B cell (primary cell): ENCODE measurements around the gene CACTIN. TPM values are rescaled to one million over a fixed set of nuclear protein-coding genes. Genes with fewer than 3 reads are reported as not detected.
"Not testable (repeated sequence)": the region's sequence is repeated elsewhere in the genome, so short reads cannot be mapped to it uniquely, and the experiment has no call there.

Experiments used
- ATAC-seq: fragments of 200-7000 bp; cut with Tn5 transposase; one replicate; pipeline ENCODE4 v1.10.0; 2021; ENCODE audit warnings: low read depth, mild to moderate bottlenecking, moderate number of reproducible peaks, moderate library complexity
- CTCF ChIA-PET: fragments of 350-600 bp; sonication (Branson Sonifier 250); formaldehyde crosslinking; loops from one replicate; lab custom pipeline; 2021; ENCODE audit warnings: antibody characterized with exemption, inconsistent platforms; lab: Charles Lee
- POLR2A ChIA-PET: fragments of 350-600 bp; sonication (Branson Sonifier 250); formaldehyde crosslinking; loops from one replicate; lab custom pipeline; 2021; ENCODE audit warnings: antibody characterized with exemption; lab: Charles Lee
- DNase-seq: peaks from one replicate; pipeline ENCODE4 v3.0.0; 2013
- H2AFZ ChIP-seq: 2 replicates; pipeline ENCODE4 v1.6.1; 2012; ENCODE audit warnings: mild to moderate bottlenecking, low read depth, low read length; ENCODE audit not compliant: insufficient read depth, poor library complexity, severe bottlenecking
- H3K27ac ChIP-seq, 2 donors: 1 replicate in 1 of 2; 2 replicates in 1 of 2; pipeline ENCODE4 v1.5.1; 2012 to 2013; ENCODE audit warnings: low read length in 2 of 2, mild to moderate bottlenecking in 2 of 2, moderate library complexity in 1 of 2
- H3K27me3 ChIP-seq, 4 experiments: fragments of 200-600 bp in 1 of 4; sonication (generic) in 1 of 4; replicated peaks in 1 of 4; 1 replicate in 2 of 4; 2 replicates in 2 of 4; pipeline versions ENCODE4 v1.6.1 to v1.7.0; 2013 to 2016; ENCODE audit warnings: low read length in 3 of 4, mild to moderate bottlenecking in 2 of 4, mixed read lengths in 1 of 4, moderate library complexity in 1 of 4; ENCODE audit not compliant: insufficient read depth in 4 of 4, control insufficient read depth in 3 of 4; ENCODE audit errors: control extremely low read depth in 1 of 4
- H3K36me3 ChIP-seq, 2 experiments: replicated peaks in 1 of 2; 1 replicate in 1 of 2; 2 replicates in 1 of 2; pipeline versions ENCODE4 v1.6.1 to v1.7.1; 2013; ENCODE audit warnings: low read length in 1 of 2; ENCODE audit not compliant: insufficient read depth in 2 of 2, control insufficient read depth in 1 of 2; ENCODE audit errors: control extremely low read depth in 1 of 2, extremely low read depth in 1 of 2
- H3K4me1 ChIP-seq, 2 donors: fragments of 200-600 bp in 1 of 2; sonication (generic) in 1 of 2; 1 replicate in 1 of 2; 2 replicates in 1 of 2; pipeline versions ENCODE4 v1.5.1 to v1.6.1; 2013 to 2017; ENCODE audit warnings: low read length in 2 of 2; ENCODE audit not compliant: control insufficient read depth in 2 of 2, insufficient read depth in 2 of 2
- H3K4me2 ChIP-seq: replicated peaks from 2 replicates; pipeline ENCODE3; 2012; ENCODE audit warnings: mild to moderate bottlenecking, low read depth, low read length; ENCODE audit not compliant: poor library complexity, severe bottlenecking
- H3K4me3 ChIP-seq, 5 experiments: fragments of 200-600 bp in 1 of 5; sonication (generic) in 1 of 5; 1 replicate in 3 of 5; 2 replicates in 2 of 5; pipeline versions ENCODE4 v1.5.1 to v1.7.0; 2011 to 2016; ENCODE audit warnings: low read length in 4 of 5, mild to moderate bottlenecking in 4 of 5, low read depth in 2 of 5, control low read depth in 1 of 5, moderate library complexity in 1 of 5; ENCODE audit not compliant: insufficient read depth in 1 of 5; ENCODE audit errors: control extremely low read depth in 1 of 5, extremely low read depth in 1 of 5
- H3K79me2 ChIP-seq: fragments of 200-600 bp; sonication (generic); one replicate; pipeline ENCODE4 v1.6.0; 2016; ENCODE audit warnings: low read length; ENCODE audit not compliant: control insufficient read depth, insufficient read depth
- H3K9ac ChIP-seq: fragments of 200-600 bp; sonication (generic); 2 replicates; pipeline ENCODE4 v1.6.1; 2017; ENCODE audit warnings: mild to moderate bottlenecking, low read length, moderate library complexity
- H3K9me3 ChIP-seq, 3 donors: one replicate each; pipeline versions ENCODE4 v1.6.1 to v1.7.1; 2013; ENCODE audit warnings: low read length in 2 of 3; ENCODE audit not compliant: control insufficient read depth in 2 of 3, insufficient read depth in 1 of 3; ENCODE audit errors: control extremely low read depth in 1 of 3
- H4K20me1 ChIP-seq: 2 replicates; pipeline ENCODE4 v1.6.0; 2012; ENCODE audit warnings: mild to moderate bottlenecking, low read length; ENCODE audit not compliant: insufficient read depth, control insufficient read depth, poor library complexity, severe bottlenecking
- H3K27ac Mint-ChIP-seq: one replicate; pipeline ENCODE4 v1.8.0; 2021; ENCODE audit warnings: mixed read lengths
- H3K27me3 Mint-ChIP-seq: one replicate; pipeline ENCODE4 v1.8.0; 2021; ENCODE audit warnings: mixed read lengths
- H3K4me1 Mint-ChIP-seq: one replicate; pipeline ENCODE4 v1.8.0; 2021; ENCODE audit warnings: mixed read lengths
- H3K4me3 Mint-ChIP-seq: one replicate; pipeline ENCODE4 v1.8.0; 2021; ENCODE audit warnings: mixed read lengths
- H3K9me3 Mint-ChIP-seq: one replicate; pipeline ENCODE4 v1.8.0; 2022; ENCODE audit warnings: mixed read lengths; ENCODE audit not compliant: insufficient read depth
- CTCF ChIP-seq: fragments of 200-600 bp; IDR thresholded peaks from one replicate; pipeline ENCODE4 v1.8.0; 2022; ENCODE audit warnings: antibody characterized with exemption, mild to moderate bottlenecking
- EZH2 ChIP-seq: IDR thresholded peaks from 2 replicates; pipeline ENCODE4 v1.6.1; 2012; ENCODE audit warnings: borderline replicate concordance, low read depth, mild to moderate bottlenecking, moderate library complexity, low read length; ENCODE audit not compliant: insufficient read depth, poor library complexity, severe bottlenecking
- WGBS: methylation state at CpG from one replicate; pipeline ENCODE4 v1.1.5; 2013; ENCODE audit warnings: missing lambda C conversion rate; ENCODE audit not compliant: insufficient coverage; 5-methylcytosine and 5-hydroxymethylcytosine counted together
- intact Hi-C: fragments of 100-400 bp; cut with micrococcal nuclease; formaldehyde crosslinking; loops from one replicate; pipeline ENCODE4 v1.10.0; 2022
- polyA plus RNA-seq: library from polyadenylated mRNA; depleted of rRNA; stranded (reverse); fragments of >200 nt; gene quantifications from 2 replicates; pipeline ENCODE4 v1.2.3, GENCODE V29; 2012
- total RNA-seq, 2 donors: library from RNA; stranded (reverse); fragments of 120-200 nt in 1 of 2; gene quantifications; 1 replicate in 1 of 2; 2 replicates in 1 of 2; pipeline versions ENCODE4 v1.2.3 to v1.2.4, GENCODE V29; 2013 to 2022

The CACTIN gene
- total and polyA plus RNA-seq, 2 donors (not counting 1 experiment from before 2014, with no cell fraction given) = 40.6 to 41.8 TPM

- no peaks in the 10 kb centered on the region for H3K27me3 Mint-ChIP-seq
- no peak overlapping the region for H3K4me3 Mint-ChIP-seq
- ATAC-seq = no peak
- Histone ChIP-seq H3K27me3 (no peaks in the 10 kb centered on the region), H2AFZ (no peak overlapping the region), H3K4me1 (no peaks in the 10 kb centered on the region), H3K9me3 (no peaks in the 10 kb centered on the region), H3K36me3 (peaks cover 0 to 20% of the 10 kb centered on the region in 2 experiments), H3K27ac (no peak overlapping the region), H4K20me1 (no peaks in the 10 kb centered on the region), H3K4me3 (no peak overlapping the region), H3K79me2 (no peaks in the 10 kb centered on the region), H3K4me2 (no peak overlapping the region), H3K9ac (no peak overlapping the region)
- TF ChIP-seq CTCF (no peak), EZH2 (no peak)
- DNase-seq = no peak
- no peaks in the 10 kb centered on the region for H3K4me1 Mint-ChIP-seq
- CTCF ChIA-PET = no interaction called here
- POLR2A ChIA-PET = no interaction called here
- H3K27ac Mint-ChIP-seq = no peak overlapping the region
- WGBS = 97% methylated on average over 16 of the region's 16 CpGs
- H3K9me3 Mint-ChIP-seq = no peaks in the 10 kb centered on the region
- intact Hi-C loops = no loop called here
These were observed 23.3 kb upstream of the CACTIN start for GRCh38 chr19:3649888-3650287.

GRCh38 chr19:3648037-3648905 is 21.7 kb upstream of the CACTIN start:
- Mint-ChIP-seq H3K4me1 (no peaks in the 10 kb centered on the region), H3K9me3 (no peaks in the 10 kb centered on the region), H3K27ac (no peak overlapping the region), H3K4me3 (no peak overlapping the region), H3K27me3 (no peaks in the 10 kb centered on the region)
- no peak overlapping the region for H3K9ac ChIP-seq
- H3K27me3 ChIP-seq = no peaks in the 10 kb centered on the region
- intact Hi-C loops = no loop called here
- 97% methylated on average over 33 of the region's 33 CpGs for WGBS
- no peak overlapping the region for H3K4me3 ChIP-seq
- no peak overlapping the region for H3K27ac ChIP-seq
- ChIA-PET POLR2A (interaction anchor here (0.6 kb wide), 1 partner anchor 928 kb away, joined by 3 read pairs; no protein-coding TSS in a partner anchor), CTCF (no interaction called here)
- no peak overlapping the region for H3K4me2 ChIP-seq
- peaks cover 0 to under 1% (median 0%) of the 10 kb centered on the region in 3 donors for H3K9me3 ChIP-seq
- no peak for ATAC-seq
- H3K4me1 ChIP-seq = no peaks in the 10 kb centered on the region
- no peak for DNase-seq
- peaks cover 0 to 18% of the 10 kb centered on the region in 2 experiments for H3K36me3 ChIP-seq
- no peak overlapping the region for H2AFZ ChIP-seq
- no peaks in the 10 kb centered on the region for H3K79me2 ChIP-seq
- no peak for TF ChIP-seq CTCF
- no peaks in the 10 kb centered on the region for H4K20me1 ChIP-seq

- H3K4me2 ChIP-seq, H3K27ac Mint-ChIP-seq, DNase-seq, CTCF ChIA-PET, H3K4me3 Mint-ChIP-seq, H3K9ac ChIP-seq, H3K27ac ChIP-seq, H3K4me1 Mint-ChIP-seq, H2AFZ ChIP-seq, H3K4me3 ChIP-seq, H3K9me3 Mint-ChIP-seq, H3K9me3 ChIP-seq, intact Hi-C loops, H3K79me2 ChIP-seq, ATAC-seq, H3K4me1 ChIP-seq, H3K27me3 Mint-ChIP-seq, H3K27me3 ChIP-seq, H4K20me1 ChIP-seq: not testable (repeated sequence)
- POLR2A ChIA-PET = interaction anchor here (0.6 kb wide), 1 partner anchor 64 kb away, joined by 4 read pairs; no protein-coding TSS in a partner anchor
- peaks cover 0 to 11% of the 10 kb centered on the region in 2 experiments for H3K36me3 ChIP-seq
- WGBS = 90% methylated on average over 5 of the region's 5 CpGs
These were observed 20.5 kb upstream of the CACTIN start for GRCh38 chr19:3647102-3647501.
